Esophagus squamous epithelium (tissue), 5 donors: Measurements from ENCODE around the gene ASCC2. TPM values are rescaled to one million over a fixed set of nuclear protein-coding genes. Genes with fewer than 3 reads are reported as not detected.

ENCODE experiments used
- DNase-seq: peaks from one replicate; lab custom pipeline; 2025; lab: John Stamatoyannopoulos, UW
- H3K27ac ChIP-seq, 4 donors: fragments of 200-600 bp; sonication (generic); one replicate each; pipeline ENCODE4 v1.5.1; 2016 to 2019; ENCODE audit warnings: mild to moderate bottlenecking in 1 of 4
- H3K27me3 ChIP-seq, 4 donors: fragments of 200-600 bp; sonication (generic); 1 replicate in 3 of 4; 2 replicates in 1 of 4; pipeline versions ENCODE4 v1.5.1 to v1.6.0; 2017 to 2021; ENCODE audit warnings: antibody characterized with exemption in 1 of 4
- H3K36me3 ChIP-seq, 3 donors: fragments of 200-600 bp; sonication (generic); one replicate each; pipeline ENCODE4 v1.5.1; 2016 to 2019
- H3K4me1 ChIP-seq, 3 donors: fragments of 200-600 bp; sonication (generic); one replicate each; pipeline ENCODE4 v1.5.1; 2017 to 2019
- H3K4me3 ChIP-seq, 4 donors: fragments of 200-600 bp; sonication (generic); 1 replicate in 3 of 4; 2 replicates in 1 of 4; pipeline ENCODE4 v1.5.1; 2016 to 2019; ENCODE audit warnings: mild to moderate bottlenecking in 2 of 4, moderate library complexity in 1 of 4
- H3K9me3 ChIP-seq, 3 donors: fragments of 200-600 bp; sonication (generic); one replicate each; pipeline ENCODE4 v1.5.1; 2016 to 2019
- CTCF ChIP-seq, 6 experiments: fragments of 450-650 bp in 4 of 6; fragments of 200-600 bp in 2 of 6; sonication (generic) in 2 of 6; IDR thresholded peaks; one replicate each; pipeline ENCODE4 v1.5.1; 2016 to 2019; ENCODE audit warnings: antibody characterized with exemption in 6 of 6, mild to moderate bottlenecking in 4 of 6, moderate library complexity in 4 of 6
- POLR2A ChIP-seq, 4 donors: fragments of 450-650 bp; IDR thresholded peaks; one replicate each; pipeline ENCODE4 v1.6.1; 2017; ENCODE audit warnings: antibody characterized with exemption in 4 of 4, mild to moderate bottlenecking in 4 of 4, moderate library complexity in 3 of 4
- WGBS, 2 donors: methylation state at CpG; one replicate each; pipeline ENCODE4 v1.1.5; 2018; 5-methylcytosine and 5-hydroxymethylcytosine counted together
- intact Hi-C: fragments of 100-400 bp; cut with DNase I; formaldehyde crosslinking; loops from one replicate; pipeline ENCODE4 v1.15.0; 2022
- total RNA-seq, 4 donors: library from RNA; depleted of rRNA; stranded (reverse); fragments of >200 nt; gene quantifications; one replicate each; pipeline ENCODE4 v1.1.0, GENCODE V29; 2016
- donor health status: DM: yes; HTN: yes; CAD: no.

The ASCC2 gene
- total RNA-seq, 4 donors from 2014 or later = 47.5 to 99.7 (median 57.8) TPM

GRCh38 chr22:29750559-29751538 lies 87.2 kb downstream of the ASCC2 start:
- Histone ChIP-seq H3K27me3 (no peaks in the 10 kb centered on the region), H3K9me3 (no peaks in the 10 kb centered on the region), H3K4me3 (no peak overlapping the region), H3K4me1 (peaks cover 0 to 32% (median 0%) of the 10 kb centered on the region in 3 donors), H3K27ac (no peak overlapping the region), H3K36me3 (peaks cover 3 to 52% (median 5%) of the 10 kb centered on the region in 3 donors)
- intact Hi-C loops = no loop called here
- no peak for TF ChIP-seq CTCF (IDR thresholded peaks at IDR 0.05)
- no peak for TF ChIP-seq POLR2A (IDR thresholded peaks at IDR 0.05)
- DNase-seq = no peak
- 63 to 65% methylated on average over 10 to 11 of the region's 11 CpGs for WGBS, 2 donors

GRCh38 chr22:29750029-29750428 lies 88.0 kb downstream of the ASCC2 start:
- H3K9me3 ChIP-seq = no peaks in the 10 kb centered on the region
- DNase-seq = no peak
- 100% methylated on average over 3 of the region's 3 CpGs; no CpG with 5 or more reads in 1 of the 2 donors for WGBS, 2 donors
- H3K27ac ChIP-seq = no peak overlapping the region
- H3K4me3 ChIP-seq = no peak overlapping the region
- peaks cover 3 to 55% (median 5%) of the 10 kb centered on the region in 3 donors for H3K36me3 ChIP-seq
- peaks cover 0 to 41% (median 5%) of the 10 kb centered on the region in 3 donors for H3K4me1 ChIP-seq
- intact Hi-C loops = no loop called here
- no peaks in the 10 kb centered on the region for H3K27me3 ChIP-seq
- no peak for TF ChIP-seq POLR2A (IDR thresholded peaks at IDR 0.05)
- no peak for TF ChIP-seq CTCF (IDR thresholded peaks at IDR 0.05)

- no peak overlapping the region for H3K4me3 ChIP-seq
- H3K4me1 ChIP-seq = peaks cover 0 to 52% (median 12%) of the 10 kb centered on the region in 3 donors
- TF ChIP-seq POLR2A (IDR thresholded peaks at IDR 0.05) (no peak), CTCF (IDR thresholded peaks at IDR 0.05) (no peak)
- no peaks in the 10 kb centered on the region for H3K9me3 ChIP-seq
- peaks cover 3 to 47% (median 5%) of the 10 kb centered on the region in 3 donors for H3K36me3 ChIP-seq
- no peaks in the 10 kb centered on the region for H3K27me3 ChIP-seq
- WGBS, 2 donors = 86 to 87% methylated on average over 4 of the region's 9 CpGs
- DNase-seq = no peak
- peak overlapping the region; percentile 44 to 64 (median 58) for H3K27ac ChIP-seq
- intact Hi-C loops = no loop called here
Observed at GRCh38 chr22:29748248-29748893, 89.7 kb downstream of the ASCC2 start.

GRCh38 chr22:29747832-29748231 lies 90.2 kb downstream of the ASCC2 start:
- no peaks in the 10 kb centered on the region for H3K9me3 ChIP-seq
- WGBS, 2 donors = 67 to 90% methylated on average over 2 to 6 of the region's 7 CpGs
- H3K27ac ChIP-seq = peak overlapping the region; percentile 44 to 64 (median 58)
- peaks cover 3 to 43% (median 5%) of the 10 kb centered on the region in 3 donors for H3K36me3 ChIP-seq
- DNase-seq = no peak
- no peaks in the 10 kb centered on the region for H3K27me3 ChIP-seq
- H3K4me1 ChIP-seq = peaks cover 0 to 52% (median 12%) of the 10 kb centered on the region in 3 donors
- TF ChIP-seq POLR2A (IDR thresholded peaks at IDR 0.05) (no peak), CTCF (IDR thresholded peaks at IDR 0.05) (no peak)
- H3K4me3 ChIP-seq = no peak overlapping the region
- intact Hi-C loops = no loop called here
